ENCODE data around the gene TLCD2. TPM values are rescaled to one million over a fixed set of nuclear protein-coding genes. Genes with fewer than 3 reads are reported as not detected.

TLCD2 gene
- total RNA-seq, 1 experiment from 2014 or later: 2.1 TPM

- peak overlapping the region; percentile 9 for H3K4me3 ChIP-seq (ENCODE audit: low read depth, low read length, poor library complexity, severe bottlenecking)
- no peaks in the 10 kb centered on the region for H3K27me3 ChIP-seq (replicated peaks; ENCODE audit: insufficient read depth, low read depth, low read length, poor library complexity)
- POLR2A ChIA-PET (ENCODE audit: low non-redundant PET): no interaction called here
- TF ChIP-seq CTCF (conservative IDR thresholded peaks at IDR 0.05; ENCODE audit: low read depth, low read length): peak; percentile 98
- no peak for TF ChIP-seq EZH2 (IDR thresholded peaks at IDR 0.05; ENCODE audit: borderline replicate concordance, low read depth, low read length, poor library complexity, severe bottlenecking)
- CTCF ChIA-PET: interaction anchor here (0.9 to 1.4 kb wide), 2 partner anchors 63 to 143 kb away, joined by 3 to 10 read pairs; no protein-coding TSS in a partner anchor
- intact Hi-C loops (cut with micrococcal nuclease; ENCODE audit: unreplicated experiment): loop anchor here (5.0 kb wide), 1 partner anchor 41 kb away; the partner anchor contains the start of gene SERPINF1
- H3K27ac ChIP-seq (ENCODE audit: low read depth, low read length, poor library complexity, severe bottlenecking): no peak overlapping the region
- peak; percentile 69 for DNase-seq (ENCODE audit: low spot score)
- no peaks in the 10 kb centered on the region for H3K9me3 ChIP-seq (ENCODE audit: low read depth, low read length, poor library complexity, severe bottlenecking)
- BruUV-seq (replicated peaks): no TSS peak
- no peaks in the 10 kb centered on the region for H3K36me3 ChIP-seq (ENCODE audit: insufficient read depth, low read length, poor library complexity, severe bottlenecking)
- peaks cover 12% of the 10 kb centered on the region for H3K4me1 ChIP-seq (ENCODE audit: insufficient read depth, low read length, poor library complexity, severe bottlenecking)
Observed at GRCh38 chr17:1720856-1721386, 10.7 kb upstream of the TLCD2 start.

- CTCF ChIA-PET: no interaction called here
- TF ChIP-seq EZH2 (IDR thresholded peaks at IDR 0.05; ENCODE audit: borderline replicate concordance, low read depth, low read length, poor library complexity, severe bottlenecking): no peak
- no peak for TF ChIP-seq CTCF (conservative IDR thresholded peaks at IDR 0.05; ENCODE audit: low read depth, low read length)
- Histone ChIP-seq H3K27ac (ENCODE audit: low read depth, low read length, poor library complexity, severe bottlenecking) (peak overlapping the region; percentile 99), H3K27me3 (replicated peaks; ENCODE audit: insufficient read depth, low read depth, low read length, poor library complexity) (no peaks in the 10 kb centered on the region), H3K4me1 (ENCODE audit: insufficient read depth, low read length, poor library complexity, severe bottlenecking) (peaks cover 21% of the 10 kb centered on the region), H3K36me3 (ENCODE audit: insufficient read depth, low read length, poor library complexity, severe bottlenecking) (no peaks in the 10 kb centered on the region), H3K9me3 (ENCODE audit: low read depth, low read length, poor library complexity, severe bottlenecking) (no peaks in the 10 kb centered on the region), H3K4me3 (ENCODE audit: low read depth, low read length, poor library complexity, severe bottlenecking) (no peak overlapping the region)
- no TSS peak for BruUV-seq (replicated peaks)
- intact Hi-C loops (cut with micrococcal nuclease; ENCODE audit: unreplicated experiment): loop anchor here (5.0 to 10.0 kb wide), 2 partner anchors 146 to 324 kb away; partner anchors contain the start of gene OVCA2
- POLR2A ChIA-PET (ENCODE audit: low non-redundant PET): no interaction called here
- no peak for DNase-seq (ENCODE audit: low spot score)
Observed at GRCh38 chr17:1718362-1719165, 8.4 kb upstream of the TLCD2 start.

- Histone ChIP-seq H3K27ac (ENCODE audit: low read depth, low read length, poor library complexity, severe bottlenecking) (peak overlapping the region; percentile 99), H3K36me3 (ENCODE audit: insufficient read depth, low read length, poor library complexity, severe bottlenecking) (peaks cover 6% of the 10 kb centered on the region), H3K9me3 (ENCODE audit: low read depth, low read length, poor library complexity, severe bottlenecking) (no peaks in the 10 kb centered on the region), H3K27me3 (replicated peaks; ENCODE audit: insufficient read depth, low read depth, low read length, poor library complexity) (no peaks in the 10 kb centered on the region), H3K4me1 (ENCODE audit: insufficient read depth, low read length, poor library complexity, severe bottlenecking) (peaks cover 28% of the 10 kb centered on the region), H3K4me3 (ENCODE audit: low read depth, low read length, poor library complexity, severe bottlenecking) (peak overlapping the region; percentile 60)
- intact Hi-C loops (cut with micrococcal nuclease; ENCODE audit: unreplicated experiment): loop anchor here (5.0 to 10.0 kb wide), 2 partner anchors 148 to 325 kb away; partner anchors contain the start of gene OVCA2
- POLR2A ChIA-PET (ENCODE audit: low non-redundant PET): interaction anchor here (0.6 to 0.7 kb wide), 2 partner anchors 111 to 948 kb away, joined by 3 to 13 read pairs; no protein-coding TSS in a partner anchor
- no TSS peak for BruUV-seq (replicated peaks)
- no peak for TF ChIP-seq CTCF (conservative IDR thresholded peaks at IDR 0.05; ENCODE audit: low read depth, low read length)
- no peak for TF ChIP-seq EZH2 (IDR thresholded peaks at IDR 0.05; ENCODE audit: borderline replicate concordance, low read depth, low read length, poor library complexity, severe bottlenecking)
- CTCF ChIA-PET: interaction anchor here (0.6 kb wide), 1 partner anchor 47 kb away, joined by 3 read pairs; no protein-coding TSS in a partner anchor
- peak; percentile 98 for DNase-seq (ENCODE audit: low spot score)
Observed at GRCh38 chr17:1716912-1717695, 6.9 kb upstream of the TLCD2 start.
